ENCODE data around the gene HUNK.

HUNK gene

DNA sequence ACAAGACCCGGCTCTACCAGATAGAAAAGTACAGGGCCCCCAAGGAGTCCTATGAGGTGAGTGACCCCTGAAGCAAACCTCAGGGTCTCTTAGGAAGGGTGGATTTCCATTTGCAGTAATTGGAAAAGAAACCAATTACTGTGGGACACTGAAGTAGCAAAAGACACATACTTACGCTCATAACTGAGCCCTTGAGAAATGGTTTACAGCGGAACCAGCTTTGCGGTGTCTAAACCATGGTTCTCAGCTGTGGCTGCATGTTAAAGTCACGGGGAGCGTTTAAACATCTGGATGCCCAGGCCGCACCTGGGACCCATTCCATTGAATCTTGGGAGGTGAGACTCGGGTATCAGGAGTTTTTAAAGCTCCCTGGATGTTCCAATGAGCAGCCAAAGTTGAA, 110.7 kb downstream of the HUNK start:
- ATAC-seq: no peak
- TF ChIP-seq ZFP30 (CRISPR knock-in tag; IDR thresholded peaks at IDR 0.05) (no peak), ZFP3 (CRISPR knock-in tag; IDR thresholded peaks at IDR 0.05) (no peak), POU6F1 (CRISPR knock-in tag; IDR thresholded peaks at IDR 0.05; ENCODE audit: borderline replicate concordance, low read depth) (no peak), BACH2 (CRISPR knock-in tag; IDR thresholded peaks at IDR 0.05; ENCODE audit: borderline replicate concordance) (no peak), ZC3H10 (CRISPR knock-in tag; IDR thresholded peaks at IDR 0.05) (no peak), CSDC2 (CRISPR knock-in tag; IDR thresholded peaks at IDR 0.05) (no peak), ESRRG (CRISPR knock-in tag; IDR thresholded peaks at IDR 0.05) (no peak), PATZ1 (CRISPR knock-in tag; IDR thresholded peaks at IDR 0.05; ENCODE audit: borderline replicate concordance) (no peak), PPARA (CRISPR knock-in tag; IDR thresholded peaks at IDR 0.05; ENCODE audit: borderline replicate concordance) (no peak), RARB (CRISPR knock-in tag; IDR thresholded peaks at IDR 0.05) (no peak), GLIS3 (CRISPR knock-in tag; IDR thresholded peaks at IDR 0.05) (no peak), ZNF565 (CRISPR knock-in tag; conservative IDR thresholded peaks at IDR 0.05; ENCODE audit: low read depth) (no peak), CSRNP3 (CRISPR knock-in tag; IDR thresholded peaks at IDR 0.05) (no peak)
- TF ChIP-seq, protein P1, sequence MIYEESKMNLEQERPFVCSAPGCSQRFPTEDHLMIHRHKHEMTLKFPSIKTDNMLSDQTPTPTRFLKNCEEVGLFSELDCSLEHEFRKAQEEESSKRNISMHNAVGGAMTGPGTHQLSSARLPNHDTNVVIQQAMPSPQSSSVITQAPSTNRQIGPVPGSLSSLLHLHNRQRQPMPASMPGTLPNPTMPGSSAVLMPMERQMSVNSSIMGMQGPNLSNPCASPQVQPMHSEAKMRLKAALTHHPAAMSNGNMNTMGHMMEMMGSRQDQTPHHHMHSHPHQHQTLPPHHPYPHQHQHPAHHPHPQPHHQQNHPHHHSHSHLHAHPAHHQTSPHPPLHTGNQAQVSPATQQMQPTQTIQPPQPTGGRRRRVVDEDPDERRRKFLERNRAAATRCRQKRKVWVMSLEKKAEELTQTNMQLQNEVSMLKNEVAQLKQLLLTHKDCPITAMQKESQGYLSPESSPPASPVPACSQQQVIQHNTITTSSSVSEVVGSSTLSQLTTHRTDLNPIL (CRISPR knock-in tag; IDR thresholded peaks at IDR 0.05; ENCODE audit: low read depth): no peak
- TF ChIP-seq, protein P2, sequence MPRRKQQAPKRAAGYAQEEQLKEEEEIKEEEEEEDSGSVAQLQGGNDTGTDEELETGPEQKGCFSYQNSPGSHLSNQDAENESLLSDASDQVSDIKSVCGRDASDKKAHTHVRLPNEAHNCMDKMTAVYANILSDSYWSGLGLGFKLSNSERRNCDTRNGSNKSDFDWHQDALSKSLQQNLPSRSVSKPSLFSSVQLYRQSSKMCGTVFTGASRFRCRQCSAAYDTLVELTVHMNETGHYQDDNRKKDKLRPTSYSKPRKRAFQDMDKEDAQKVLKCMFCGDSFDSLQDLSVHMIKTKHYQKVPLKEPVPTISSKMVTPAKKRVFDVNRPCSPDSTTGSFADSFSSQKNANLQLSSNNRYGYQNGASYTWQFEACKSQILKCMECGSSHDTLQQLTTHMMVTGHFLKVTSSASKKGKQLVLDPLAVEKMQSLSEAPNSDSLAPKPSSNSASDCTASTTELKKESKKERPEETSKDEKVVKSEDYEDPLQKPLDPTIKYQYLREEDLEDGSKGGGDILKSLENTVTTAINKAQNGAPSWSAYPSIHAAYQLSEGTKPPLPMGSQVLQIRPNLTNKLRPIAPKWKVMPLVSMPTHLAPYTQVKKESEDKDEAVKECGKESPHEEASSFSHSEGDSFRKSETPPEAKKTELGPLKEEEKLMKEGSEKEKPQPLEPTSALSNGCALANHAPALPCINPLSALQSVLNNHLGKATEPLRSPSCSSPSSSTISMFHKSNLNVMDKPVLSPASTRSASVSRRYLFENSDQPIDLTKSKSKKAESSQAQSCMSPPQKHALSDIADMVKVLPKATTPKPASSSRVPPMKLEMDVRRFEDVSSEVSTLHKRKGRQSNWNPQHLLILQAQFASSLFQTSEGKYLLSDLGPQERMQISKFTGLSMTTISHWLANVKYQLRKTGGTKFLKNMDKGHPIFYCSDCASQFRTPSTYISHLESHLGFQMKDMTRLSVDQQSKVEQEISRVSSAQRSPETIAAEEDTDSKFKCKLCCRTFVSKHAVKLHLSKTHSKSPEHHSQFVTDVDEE (CRISPR knock-in tag; IDR thresholded peaks at IDR 0.05): no peak

DNA sequence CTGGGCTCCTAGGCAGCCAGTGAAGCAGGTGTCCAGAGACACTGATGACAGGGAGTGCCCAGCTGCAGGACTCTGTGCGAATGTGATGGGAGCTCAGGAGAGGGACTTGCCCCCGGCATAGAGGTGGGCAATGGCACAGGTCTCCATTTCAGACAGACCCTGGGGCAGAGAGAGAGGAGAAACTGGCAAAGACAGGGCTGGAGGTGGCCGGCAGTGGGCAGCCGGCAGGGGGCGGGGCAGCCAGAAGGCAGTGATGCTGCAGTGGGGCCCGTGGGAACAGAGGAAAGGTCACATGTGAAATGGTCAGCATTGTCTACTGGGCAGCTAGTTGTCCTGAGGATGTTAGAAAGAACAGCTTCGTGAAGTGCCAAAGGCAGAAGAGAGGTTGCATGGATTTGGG, 112.6 kb downstream of the HUNK start:
- no peak for ATAC-seq
- no peak for TF ChIP-seq ZNF565 (CRISPR knock-in tag; conservative IDR thresholded peaks at IDR 0.05; ENCODE audit: low read depth)
- TF ChIP-seq ZNF70 (CRISPR knock-in tag; IDR thresholded peaks at IDR 0.05): no peak
- no peak for TF ChIP-seq SNAI2 (CRISPR knock-in tag; IDR thresholded peaks at IDR 0.05)
- TF ChIP-seq CSRNP3 (CRISPR knock-in tag; IDR thresholded peaks at IDR 0.05): no peak
- no peak for TF ChIP-seq ISL1 (CRISPR knock-in tag; IDR thresholded peaks at IDR 0.05)
- no peak for TF ChIP-seq TCF4 (CRISPR knock-in tag; IDR thresholded peaks at IDR 0.05; ENCODE audit: borderline replicate concordance)
- TF ChIP-seq, protein P2 (CRISPR knock-in tag; IDR thresholded peaks at IDR 0.05): no peak
- no peak for TF ChIP-seq ZNF8 (CRISPR knock-in tag; IDR thresholded peaks at IDR 0.05)
- TF ChIP-seq ZFP30 (CRISPR knock-in tag; IDR thresholded peaks at IDR 0.05): no peak
- no peak for TF ChIP-seq CSDC2 (CRISPR knock-in tag; IDR thresholded peaks at IDR 0.05)
- no peak for TF ChIP-seq ZC3H10 (CRISPR knock-in tag; IDR thresholded peaks at IDR 0.05)
- no peak for TF ChIP-seq RARB (CRISPR knock-in tag; IDR thresholded peaks at IDR 0.05)
- TF ChIP-seq POU6F1 (CRISPR knock-in tag; IDR thresholded peaks at IDR 0.05; ENCODE audit: borderline replicate concordance, low read depth): no peak
- TF ChIP-seq BACH2 (CRISPR knock-in tag; IDR thresholded peaks at IDR 0.05; ENCODE audit: borderline replicate concordance): no peak
- TF ChIP-seq ARNTL (CRISPR knock-in tag; IDR thresholded peaks at IDR 0.05; ENCODE audit: borderline replicate concordance, low read depth): no peak
- TF ChIP-seq, protein P1 (CRISPR knock-in tag; IDR thresholded peaks at IDR 0.05; ENCODE audit: low read depth): no peak
- no peak for TF ChIP-seq OSR1 (CRISPR knock-in tag; IDR thresholded peaks at IDR 0.05)

Data from SK-N-SH treated with all-trans-retinoic acid at 6 μM for 48 hours (cell line).